Activated B cell treated with CpG ODN at 0.5 μM for 24 hours (primary cell): Measurements from ENCODE around the gene JPH3. TPM values are rescaled to one million over a fixed set of nuclear protein-coding genes. Genes with fewer than 3 reads are reported as not detected.

Experiments
- ATAC-seq: fragments of 200-7000 bp; cut with Tn5 transposase; one replicate; pipeline ENCODE4 v1.10.0; 2021; ENCODE audit warnings: low read depth, mild to moderate bottlenecking, moderate library complexity
- CTCF ChIA-PET: fragments of 350-600 bp; sonication (Branson Sonifier 250); formaldehyde crosslinking; loops from one replicate; lab custom pipeline; 2021; ENCODE audit warnings: antibody characterized with exemption; lab: Charles Lee
- POLR2A ChIA-PET: fragments of 350-600 bp; sonication (Branson Sonifier 250); formaldehyde crosslinking; loops from one replicate; lab custom pipeline; 2021; ENCODE audit warnings: antibody characterized with exemption; lab: Charles Lee
- DNase-seq: peaks from one replicate; pipeline ENCODE4 v3.0.0; 2022
- H3K27ac Mint-ChIP-seq: one replicate; pipeline ENCODE4 v1.8.0; 2020; ENCODE audit warnings: mixed read lengths
- H3K27me3 Mint-ChIP-seq: one replicate; pipeline ENCODE4 v1.8.0; 2021; ENCODE audit warnings: mixed read lengths
- H3K36me3 Mint-ChIP-seq: one replicate; pipeline ENCODE4 v1.8.0; 2021; ENCODE audit warnings: low read depth, mixed read lengths
- H3K4me1 Mint-ChIP-seq: one replicate; pipeline ENCODE4 v1.8.0; 2021; ENCODE audit warnings: mixed read lengths
- H3K4me3 Mint-ChIP-seq: one replicate; pipeline ENCODE4 v1.8.0; 2020; ENCODE audit warnings: mild to moderate bottlenecking, mixed read lengths
- H3K9me3 Mint-ChIP-seq: one replicate; pipeline ENCODE4 v1.8.0; 2020; ENCODE audit warnings: mixed read lengths
- CTCF ChIP-seq: fragments of 200-600 bp; IDR thresholded peaks from one replicate; pipeline ENCODE4 v1.8.0; 2022; ENCODE audit warnings: antibody characterized with exemption, mild to moderate bottlenecking
- intact Hi-C: fragments of 100-400 bp; cut with micrococcal nuclease; formaldehyde crosslinking; loops from one replicate; pipeline ENCODE4 v1.15.1; 2024
- total RNA-seq: library from RNA; stranded (reverse); gene quantifications from 2 replicates; pipeline ENCODE4 v1.2.3, GENCODE V29; 2022

Gene JPH3
- total RNA-seq, 1 donor from 2014 or later: not detected

GRCh38 chr16:87644186-87644585 is 41.9 kb downstream of the JPH3 start:
- intact Hi-C loops: no loop called here
- H3K27ac Mint-ChIP-seq: no peak overlapping the region
- no peak for TF ChIP-seq CTCF
- no peaks in the 10 kb centered on the region for H3K9me3 Mint-ChIP-seq
- CTCF ChIA-PET: no interaction called here
- H3K36me3 Mint-ChIP-seq: no peaks in the 10 kb centered on the region
- ATAC-seq (no peak), DNase-seq (no peak)
- no peak overlapping the region for H3K4me3 Mint-ChIP-seq
- no peaks in the 10 kb centered on the region for H3K4me1 Mint-ChIP-seq
- peaks cover 13% of the 10 kb centered on the region for H3K27me3 Mint-ChIP-seq
- POLR2A ChIA-PET: no interaction called here

DNA sequence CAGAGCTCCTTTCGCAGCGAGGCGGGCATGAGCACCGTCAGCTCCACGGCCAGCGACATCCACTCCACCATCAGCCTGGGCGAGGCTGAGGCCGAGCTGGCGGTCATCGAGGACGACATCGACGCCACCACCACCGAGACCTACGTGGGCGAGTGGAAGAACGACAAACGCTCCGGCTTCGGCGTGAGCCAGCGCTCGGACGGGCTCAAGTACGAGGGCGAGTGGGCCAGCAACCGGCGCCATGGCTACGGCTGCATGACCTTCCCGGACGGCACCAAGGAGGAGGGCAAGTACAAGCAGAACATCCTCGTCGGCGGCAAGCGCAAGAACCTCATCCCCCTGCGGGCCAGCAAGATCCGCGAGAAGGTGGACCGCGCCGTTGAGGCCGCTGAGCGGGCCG is 42.3 kb downstream of the JPH3 start:
- no peak overlapping the region for H3K4me3 Mint-ChIP-seq
- no peaks in the 10 kb centered on the region for H3K4me1 Mint-ChIP-seq
- POLR2A ChIA-PET: no interaction called here
- H3K27ac Mint-ChIP-seq: no peak overlapping the region
- intact Hi-C loops: no loop called here
- no peaks in the 10 kb centered on the region for H3K9me3 Mint-ChIP-seq
- no peaks in the 10 kb centered on the region for H3K36me3 Mint-ChIP-seq
- no peak for ATAC-seq
- no peak for TF ChIP-seq CTCF
- H3K27me3 Mint-ChIP-seq: peaks cover 9% of the 10 kb centered on the region
- DNase-seq: no peak
- CTCF ChIA-PET: no interaction called here

GRCh38 chr16:87645802-87646201 is 43.5 kb downstream of the JPH3 start:
- TF ChIP-seq CTCF: no peak
- Mint-ChIP-seq H3K36me3 (no peaks in the 10 kb centered on the region), H3K27ac (no peak overlapping the region), H3K9me3 (no peaks in the 10 kb centered on the region), H3K4me3 (no peak overlapping the region), H3K4me1 (no peaks in the 10 kb centered on the region), H3K27me3 (peaks cover 6% of the 10 kb centered on the region)
- no peak for ATAC-seq
- no peak for DNase-seq
- CTCF ChIA-PET: no interaction called here
- intact Hi-C loops: no loop called here
- POLR2A ChIA-PET: no interaction called here

GRCh38 chr16:87647431-87648185 is 45.3 kb downstream of the JPH3 start:
- Mint-ChIP-seq H3K36me3 (no peaks in the 10 kb centered on the region), H3K4me3 (no peak overlapping the region), H3K27me3 (peaks cover 6% of the 10 kb centered on the region), H3K9me3 (no peaks in the 10 kb centered on the region), H3K27ac (no peak overlapping the region), H3K4me1 (no peaks in the 10 kb centered on the region)
- no peak for ATAC-seq
- no peak for TF ChIP-seq CTCF
- POLR2A ChIA-PET: interaction anchor here (0.6 kb wide), 1 partner anchor 121 kb away, joined by 3 read pairs; no protein-coding TSS in a partner anchor
- intact Hi-C loops: no loop called here
- CTCF ChIA-PET: no interaction called here
- no peak for DNase-seq

DNA sequence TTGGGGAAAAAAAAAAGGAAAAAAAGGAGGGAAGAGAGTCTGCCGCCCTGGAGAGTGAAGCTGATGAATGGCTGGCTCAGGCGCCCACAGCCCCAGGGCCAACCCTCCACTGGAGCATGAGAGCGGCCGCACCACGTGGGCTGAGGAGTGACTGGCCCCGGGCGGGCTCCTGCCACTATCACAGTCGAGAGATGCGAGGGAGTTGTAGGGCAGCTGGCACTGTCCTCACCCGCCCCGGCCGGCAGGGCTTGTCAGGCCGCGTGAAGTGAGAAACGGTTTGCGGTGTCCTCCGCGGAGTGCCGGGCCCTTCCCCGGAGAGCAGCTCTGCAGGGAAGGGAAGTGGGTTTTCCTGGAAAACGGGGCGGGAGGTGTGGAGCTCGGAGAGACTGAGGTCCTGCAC is 45.9 kb downstream of the JPH3 start:
- intact Hi-C loops: no loop called here
- CTCF ChIA-PET: no interaction called here
- POLR2A ChIA-PET: interaction anchor here (0.6 kb wide), 1 partner anchor 120 kb away, joined by 3 read pairs; no protein-coding TSS in a partner anchor
- no peaks in the 10 kb centered on the region for H3K36me3 Mint-ChIP-seq
- no peak for TF ChIP-seq CTCF
- no peak overlapping the region for H3K4me3 Mint-ChIP-seq
- H3K9me3 Mint-ChIP-seq: no peaks in the 10 kb centered on the region
- no peak for ATAC-seq
- H3K27me3 Mint-ChIP-seq: peaks cover 6% of the 10 kb centered on the region
- DNase-seq: no peak
- no peak overlapping the region for H3K27ac Mint-ChIP-seq
- H3K4me1 Mint-ChIP-seq: no peaks in the 10 kb centered on the region
